Fibroblast of skin of right quadriceps (primary cell): ENCODE data around the gene SUCO.

Source experiments
- DNase-seq: peaks from one replicate; pipeline ENCODE4 v3.0.0-alpha.2; 2013

SUCO gene

GRCh38 chr1:172653015-172653709 lies 120.2 kb downstream of the SUCO start:
- peak; percentile 64 for DNase-seq

GRCh38 chr1:172654535-172654934 lies 121.6 kb downstream of the SUCO start:
- peak; percentile 78 for DNase-seq

- DNase-seq, result no peak
These were observed 123.6 kb downstream of the SUCO start for GRCh38 chr1:172656576-172656975.

DNA sequence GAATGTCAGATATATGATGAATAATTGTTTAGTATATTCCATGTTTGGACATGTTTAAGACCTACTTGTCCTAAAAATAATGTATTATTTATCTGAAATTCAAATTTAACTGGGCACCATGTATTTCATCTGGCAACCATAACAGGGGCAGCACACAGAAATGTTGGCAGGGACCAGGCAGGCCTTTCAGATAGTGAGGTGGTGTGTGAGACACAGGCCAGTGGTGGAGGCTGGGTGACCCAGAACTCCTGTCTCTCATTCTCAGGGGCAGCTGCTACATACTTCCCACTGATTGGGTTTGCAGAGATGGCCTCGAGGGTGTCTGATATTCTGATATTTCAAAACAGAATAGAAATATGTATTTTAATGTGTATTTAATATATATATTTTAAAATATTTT lies 124.6 kb downstream of the SUCO start:
- no peak for DNase-seq

DNA sequence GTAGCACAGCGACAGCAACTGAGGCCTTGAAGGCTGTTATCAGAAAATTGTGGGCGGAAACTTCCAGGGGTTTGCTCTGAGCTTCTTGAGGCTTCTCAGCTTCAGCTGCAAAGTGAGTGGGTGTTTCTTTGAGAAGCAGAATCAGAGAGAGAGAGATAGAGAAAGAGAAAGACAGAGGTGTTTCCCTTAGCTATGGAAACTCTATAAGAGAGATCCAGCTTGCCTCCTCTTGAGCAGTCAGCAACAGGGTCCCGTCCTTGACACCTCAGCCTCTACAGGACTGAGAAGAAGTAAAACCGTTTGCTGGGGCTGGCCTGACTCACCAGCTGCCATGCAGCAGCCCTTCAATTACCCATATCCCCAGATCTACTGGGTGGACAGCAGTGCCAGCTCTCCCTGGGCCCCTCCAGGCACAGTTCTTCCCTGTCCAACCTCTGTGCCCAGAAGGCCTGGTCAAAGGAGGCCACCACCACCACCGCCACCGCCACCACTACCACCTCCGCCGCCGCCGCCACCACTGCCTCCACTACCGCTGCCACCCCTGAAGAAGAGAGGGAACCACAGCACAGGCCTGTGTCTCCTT lies 126.0 kb downstream of the SUCO start, which contains the start of gene FASLG:
TSS of gene FASLG (plus strand) at position 233 of the 583 bp plus-strand sequence. CDS start at position 332, 99 bp downstream.
- no peak for DNase-seq

GRCh38 chr1:172661107-172661506 lies 128.2 kb downstream of the SUCO start:
- DNase-seq, result no peak
